K562 treated with DMSO at 1 percent for 12 hours (cell line): ENCODE data around the gene POU2F1. TPM values are rescaled to one million over a fixed set of nuclear protein-coding genes. Genes with fewer than 3 reads are reported as not detected.

Experiments used
- total RNA-seq: library from RNA; unstranded; fragments of 300-600 nt; gene quantifications from 2 replicates; pipeline ENCODE4 v1.2.3, GENCODE V29; 2022; ENCODE audit not compliant: insufficient read depth

The POU2F1 gene
- 2.6 and 6.6 TPM in 2 replicates for total RNA-seq

GRCh38 chr1:167220537-167221125 lies at the start of gene POU2F1:
Gene POU2F1 (plus strand): TSS chr1:167220886. CDS start chr1:167220898, 12 bp downstream.

Other genes with a start within 250 kb of the POU2F1 start
- gene ILDR2, start 245.3 kb upstream of the POU2F1 start, total RNA-seq = 0.62 TPM in 1 of 2 replicates, not detected in the other
- gene MAEL, start 231.6 kb upstream of the POU2F1 start, total RNA-seq = 0.64 and 1.1 TPM in 2 replicates
- not detected in 2 replicates for gene GPA33, start 130.5 kb upstream of the POU2F1 start, total RNA-seq
- gene STYXL2, start 126.8 kb upstream of the POU2F1 start, total RNA-seq = not detected in 2 replicates